Measurements from ENCODE around the gene SYTL3. TPM values are rescaled to one million over a fixed set of nuclear protein-coding genes. Genes with fewer than 3 reads are reported as not detected.

Gene SYTL3
- total RNA-seq, 1 donor from 2014 or later: 8.7 TPM

DNA sequence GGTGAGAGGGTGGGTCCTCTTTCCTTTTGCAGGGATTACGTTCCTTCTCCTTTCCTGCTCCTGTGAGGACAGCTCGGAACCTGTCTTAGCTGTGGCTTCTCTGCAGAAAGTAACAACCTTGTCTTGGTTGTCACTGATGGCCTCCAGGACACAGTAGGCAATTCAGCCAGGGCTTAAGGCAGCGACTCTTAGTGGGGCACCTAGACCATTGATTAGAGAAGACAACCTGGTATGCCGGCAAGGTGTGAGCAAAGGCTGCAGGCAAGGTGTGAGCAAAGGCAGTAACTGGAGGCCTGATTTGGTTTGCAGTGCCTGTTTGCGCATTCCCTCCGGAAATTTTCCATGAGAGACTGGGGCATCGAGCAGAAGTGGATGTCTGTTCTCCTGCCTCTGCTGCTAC, 42.9 kb upstream of the SYTL3 start:
- H3K36me3 ChIP-seq: peaks cover 69% of the 10 kb centered on the region

GRCh38 chr6:158607411-158608170, 42.3 kb upstream of the SYTL3 start:
- no peaks in the 10 kb centered on the region for H3K27me3 ChIP-seq
- DNase-seq (no peak), ATAC-seq (no peak)
- no peak for TF ChIP-seq CTCF (IDR thresholded peaks at IDR 0.05)
- H3K4me3 ChIP-seq: no peak overlapping the region
- peaks cover 9% of the 10 kb centered on the region for H3K4me1 ChIP-seq
- H3K9me3 ChIP-seq: no peaks in the 10 kb centered on the region
- H3K27ac ChIP-seq: no peak overlapping the region
- H3K36me3 ChIP-seq: peaks cover 63% of the 10 kb centered on the region
- intact Hi-C loops (cut with DNase I): no loop called here

More for the DNA sequence above, 42.9 kb upstream of the SYTL3 start:
- Histone ChIP-seq H3K27me3 (no peaks in the 10 kb centered on the region), H3K4me1 (peaks cover 8% of the 10 kb centered on the region), H3K27ac (no peak overlapping the region), H3K9me3 (no peaks in the 10 kb centered on the region), H3K4me3 (no peak overlapping the region)
- ATAC-seq (no peak), DNase-seq (no peak)
- no peak for TF ChIP-seq CTCF (IDR thresholded peaks at IDR 0.05)
- intact Hi-C loops (cut with DNase I): no loop called here

DNA sequence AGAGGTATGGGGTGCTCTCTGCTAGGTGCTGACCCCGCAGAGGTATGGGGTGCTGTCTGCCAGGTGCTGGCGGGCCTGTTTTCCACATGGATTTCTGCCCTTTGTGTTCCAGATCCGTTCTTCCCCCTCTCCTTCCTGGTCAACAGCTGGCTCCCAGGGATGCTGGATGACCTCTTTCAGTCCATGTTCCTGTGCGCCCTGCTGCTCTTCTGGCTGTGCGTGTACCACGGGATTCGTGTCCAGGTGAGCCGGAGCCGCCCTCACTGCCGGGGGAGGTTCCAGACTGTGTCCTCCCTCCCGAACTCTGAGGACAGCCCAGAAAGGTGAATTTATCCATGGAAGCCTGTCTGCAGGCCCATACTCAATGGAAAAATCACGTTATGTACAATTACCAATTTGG, 41.6 kb upstream of the SYTL3 start:
- H3K4me3 ChIP-seq: no peak overlapping the region
- H3K27me3 ChIP-seq: no peaks in the 10 kb centered on the region
- peaks cover 60% of the 10 kb centered on the region for H3K36me3 ChIP-seq
- no peak overlapping the region for H3K27ac ChIP-seq
- peaks cover 9% of the 10 kb centered on the region for H3K4me1 ChIP-seq
- H3K9me3 ChIP-seq: no peaks in the 10 kb centered on the region
- TF ChIP-seq CTCF (IDR thresholded peaks at IDR 0.05): no peak
- intact Hi-C loops (cut with DNase I): no loop called here
- ATAC-seq: no peak
- DNase-seq: no peak

DNA sequence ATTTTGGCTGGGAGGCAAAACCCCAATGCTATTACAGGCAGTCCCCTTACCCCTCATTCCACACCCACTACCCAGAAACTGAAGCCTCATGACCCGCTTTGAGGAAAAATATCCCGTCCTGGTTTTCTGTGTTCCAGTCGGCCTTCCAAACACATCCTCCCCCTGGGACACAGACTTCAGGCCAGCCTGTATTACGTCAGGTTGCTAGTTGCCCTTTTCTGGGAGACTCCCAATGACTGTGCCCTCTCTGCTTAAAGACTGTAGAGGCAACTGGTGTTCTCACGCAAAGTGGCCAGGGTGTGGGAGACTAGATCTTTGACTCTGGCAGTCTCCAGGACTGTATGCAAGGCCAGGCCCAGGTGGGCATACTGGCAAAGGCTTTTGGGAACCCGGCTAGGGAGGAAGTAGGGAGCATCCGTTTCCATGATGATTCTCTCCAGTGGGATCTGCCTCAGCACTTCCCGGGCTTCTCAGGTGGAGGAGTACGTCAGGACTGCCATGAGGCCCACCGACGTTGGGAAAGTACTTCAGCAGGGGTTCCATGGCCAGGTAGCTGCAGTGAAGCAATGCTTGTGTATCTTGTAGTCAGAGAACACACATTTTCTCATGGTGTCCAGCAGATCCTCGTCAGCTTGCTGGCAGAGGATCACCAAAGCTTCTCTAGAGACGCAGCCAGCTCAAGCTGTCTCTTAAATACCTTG, 40.2 kb upstream of the SYTL3 start:
- Histone ChIP-seq H3K4me3 (no peak overlapping the region), H3K36me3 (peaks cover 53% of the 10 kb centered on the region), H3K4me1 (peaks cover 9% of the 10 kb centered on the region), H3K27me3 (no peaks in the 10 kb centered on the region), H3K27ac (no peak overlapping the region), H3K9me3 (no peaks in the 10 kb centered on the region)
- intact Hi-C loops (cut with DNase I): no loop called here
- DNase-seq (no peak), ATAC-seq (no peak)
- no peak for TF ChIP-seq CTCF (IDR thresholded peaks at IDR 0.05)

- Histone ChIP-seq H3K27ac (no peak overlapping the region), H3K4me1 (peaks cover 9% of the 10 kb centered on the region), H3K9me3 (no peaks in the 10 kb centered on the region), H3K27me3 (no peaks in the 10 kb centered on the region), H3K36me3 (peaks cover 53% of the 10 kb centered on the region), H3K4me3 (no peak overlapping the region)
- peak; percentile 47 for DNase-seq
- intact Hi-C loops (cut with DNase I): no loop called here
- TF ChIP-seq CTCF (IDR thresholded peaks at IDR 0.05): no peak
- ATAC-seq: no peak
Observed at GRCh38 chr6:158610319-158610968, 39.4 kb upstream of the SYTL3 start.
